HG03558 (cell line): Measurements from ENCODE around the gene AP1AR.
A peak's percentile ranks its signal among the peaks of the same experiment; 100 is the strongest.

Experiments used
- ATAC-seq: cut with Tn5 transposase; IDR thresholded peaks from one replicate; pipeline ENCODE4 v1.9.1; 2021; ENCODE audit warnings: moderate number of reproducible peaks; ENCODE audit not compliant: unreplicated experiment; ENCODE audit errors: extremely low read depth

The AP1AR gene

GRCh38 chr4:112219826-112220366 lies 11.7 kb upstream of the AP1AR start:
- no peak for ATAC-seq

DNA sequence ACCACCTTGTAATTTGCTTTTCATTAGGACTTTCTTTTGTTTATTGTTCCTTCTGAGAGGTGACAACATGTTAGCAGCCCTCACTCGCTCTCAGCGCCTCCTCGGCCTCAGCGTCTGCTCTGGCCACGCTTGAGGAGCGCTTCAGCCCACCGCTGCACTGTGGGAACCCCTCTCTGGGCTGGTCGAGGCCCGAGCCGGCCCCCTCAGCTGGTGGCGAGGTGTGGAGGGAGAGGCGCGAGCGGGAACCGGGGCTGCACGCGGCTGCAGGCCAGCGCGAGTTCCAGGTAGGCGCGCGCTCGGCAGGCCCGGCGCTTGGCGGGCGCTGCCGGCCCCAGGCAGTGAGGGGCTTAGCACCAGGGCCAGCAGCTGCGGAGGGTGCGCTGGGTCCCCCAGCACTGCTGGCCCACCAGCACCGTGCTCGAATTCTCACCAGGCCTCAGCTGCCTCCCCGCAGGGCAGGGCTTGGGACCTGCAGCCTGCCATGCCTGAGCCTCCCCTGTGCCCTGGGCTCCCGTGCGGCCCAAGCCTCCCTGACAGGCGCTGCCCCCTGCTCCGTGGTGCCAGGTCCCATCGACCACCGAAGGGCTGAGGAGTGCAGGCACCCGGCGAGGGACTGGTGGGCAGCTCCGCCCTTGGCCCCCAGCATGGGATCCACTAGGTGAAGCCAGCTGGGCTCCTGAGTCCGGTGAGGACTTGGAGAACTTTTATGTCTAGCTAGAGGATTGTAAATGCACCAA lies 9.2 kb upstream of the AP1AR start:
- ATAC-seq = no peak

DNA sequence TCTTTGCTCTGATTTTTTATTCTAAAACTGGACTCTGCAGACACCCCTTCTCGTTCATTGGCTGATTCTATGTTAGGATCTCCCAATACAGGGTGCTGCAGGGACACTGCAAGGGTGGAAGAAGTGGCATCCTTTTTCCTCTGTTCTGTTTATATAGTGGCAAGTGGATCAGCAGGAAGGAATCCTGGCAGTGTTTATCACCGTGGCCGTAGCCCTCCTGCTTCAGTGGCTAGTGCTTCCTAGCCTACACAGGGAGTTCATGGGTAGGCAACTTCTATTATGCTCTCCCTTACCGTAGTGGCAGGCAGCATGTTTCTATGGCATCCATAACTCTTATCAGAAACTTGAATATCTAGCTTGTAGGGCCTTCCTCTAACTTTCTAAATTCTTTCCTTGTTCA lies 6.4 kb upstream of the AP1AR start:
- no peak for ATAC-seq

DNA sequence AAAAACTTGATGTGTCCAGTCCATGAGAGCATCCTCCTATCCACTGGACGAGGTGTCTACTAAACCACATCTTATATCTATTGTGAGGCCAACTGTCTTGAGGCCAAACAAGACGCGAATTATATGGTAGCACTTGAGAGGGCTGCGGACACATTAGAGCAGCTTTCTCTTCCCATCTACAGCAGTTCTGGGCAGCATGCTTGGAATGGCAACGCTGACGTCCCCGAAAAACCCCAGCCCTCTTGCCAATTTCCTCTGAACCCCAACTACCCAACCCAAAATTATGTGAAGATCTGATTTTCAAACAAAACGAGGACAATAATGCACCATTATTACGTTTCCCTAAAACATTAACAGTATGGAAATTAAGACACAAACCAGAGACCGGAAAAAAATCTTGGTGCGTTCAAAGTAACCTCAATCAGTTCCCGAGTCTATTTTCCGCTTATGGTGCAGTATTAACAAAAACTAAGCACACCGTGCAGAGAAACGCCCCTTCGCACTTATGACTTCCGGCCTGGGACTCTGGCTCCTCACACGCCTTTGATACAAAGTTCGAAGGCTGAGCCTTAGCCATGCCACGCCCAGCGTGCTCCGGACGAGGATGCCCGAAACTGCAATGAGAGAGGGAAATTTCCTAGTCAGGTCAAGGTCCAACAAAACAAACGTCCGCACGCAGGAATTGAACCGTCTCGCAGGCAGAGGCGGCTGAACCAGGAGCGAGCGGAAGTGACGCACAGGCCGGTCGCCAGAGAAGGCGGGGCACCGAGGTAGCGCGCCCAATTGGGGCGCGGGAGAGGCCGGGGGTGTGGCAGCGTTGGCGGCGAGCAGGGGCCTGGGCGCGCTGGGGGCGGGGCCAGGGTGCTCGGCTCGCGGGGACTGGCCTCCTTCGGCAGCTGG lies 458 bp upstream of the AP1AR start:
- ATAC-seq = peak; percentile 75

DNA sequence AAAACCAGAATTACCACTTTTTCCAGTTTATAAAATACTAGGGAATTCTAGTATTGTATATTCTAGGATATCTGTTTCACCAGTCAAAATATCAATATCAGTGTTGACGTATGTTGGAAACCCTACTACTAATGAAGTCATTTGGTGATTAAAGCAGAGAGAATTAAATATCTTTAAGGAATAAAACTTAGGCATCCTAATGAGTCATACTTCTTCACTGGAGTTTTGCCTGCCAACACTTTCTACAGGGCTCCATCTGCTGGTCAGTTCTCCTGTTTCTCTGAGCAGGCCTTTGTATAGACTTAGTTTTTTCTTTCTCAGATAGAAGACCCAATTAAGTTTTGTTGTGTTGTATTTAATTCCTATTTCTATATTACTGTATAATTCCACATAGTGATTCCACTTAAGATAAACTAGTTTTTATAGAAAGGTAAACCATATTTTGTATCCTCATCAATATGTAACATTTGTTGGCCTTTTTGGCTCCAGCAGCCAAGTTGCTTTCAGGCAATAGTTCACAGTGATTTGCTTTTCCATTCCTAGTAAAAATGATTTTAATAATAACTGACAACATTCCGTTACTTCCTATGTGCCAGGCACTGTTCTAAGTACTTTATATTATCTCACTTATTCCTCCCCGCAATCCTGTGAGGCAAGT lies 3.5 kb downstream of the AP1AR start:
- ATAC-seq = no peak

DNA sequence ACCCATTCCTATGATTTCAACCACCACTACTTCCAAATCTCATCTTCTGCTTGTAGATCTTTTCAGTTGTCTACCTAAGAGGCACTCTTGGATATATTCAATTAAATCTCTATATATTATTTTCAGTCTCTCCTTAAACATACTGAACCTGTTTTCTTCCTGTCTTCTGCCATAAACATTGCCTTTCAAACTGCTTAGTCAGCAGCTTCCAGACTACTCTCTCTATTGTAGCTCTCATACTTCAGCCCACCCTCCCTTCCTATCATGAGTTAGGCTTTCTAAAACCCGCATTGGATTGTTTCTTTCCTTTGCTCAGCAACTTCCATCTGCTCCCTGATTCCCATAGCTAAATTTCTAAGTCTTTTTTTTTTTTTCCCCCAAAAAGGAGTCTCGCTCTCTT lies 4.5 kb downstream of the AP1AR start:
- no peak for ATAC-seq

- ATAC-seq = no peak
Observed at GRCh38 chr4:112238833-112239232, 7.2 kb downstream of the AP1AR start.

- no peak for ATAC-seq
Observed at GRCh38 chr4:112245383-112245782, 13.8 kb downstream of the AP1AR start.

DNA sequence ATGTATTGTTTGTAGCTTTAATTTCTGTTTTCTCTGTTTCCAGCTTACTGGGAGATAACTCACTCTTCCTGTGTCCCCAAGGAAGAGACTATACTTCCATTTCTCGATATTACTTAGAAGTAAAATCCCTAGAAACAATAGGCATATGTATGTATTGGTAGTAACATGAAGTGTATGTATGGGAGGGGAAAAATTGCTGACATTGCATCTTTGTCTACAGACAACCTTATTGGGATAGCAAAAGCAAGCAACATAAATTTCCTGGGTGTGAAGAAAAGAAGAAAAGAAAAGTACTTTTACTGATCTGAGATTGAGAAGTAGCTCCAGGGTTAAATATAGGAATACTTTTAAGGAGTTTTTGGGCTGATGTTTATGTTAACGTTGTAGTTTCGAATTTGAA lies 15.4 kb downstream of the AP1AR start:
- no peak for ATAC-seq

DNA sequence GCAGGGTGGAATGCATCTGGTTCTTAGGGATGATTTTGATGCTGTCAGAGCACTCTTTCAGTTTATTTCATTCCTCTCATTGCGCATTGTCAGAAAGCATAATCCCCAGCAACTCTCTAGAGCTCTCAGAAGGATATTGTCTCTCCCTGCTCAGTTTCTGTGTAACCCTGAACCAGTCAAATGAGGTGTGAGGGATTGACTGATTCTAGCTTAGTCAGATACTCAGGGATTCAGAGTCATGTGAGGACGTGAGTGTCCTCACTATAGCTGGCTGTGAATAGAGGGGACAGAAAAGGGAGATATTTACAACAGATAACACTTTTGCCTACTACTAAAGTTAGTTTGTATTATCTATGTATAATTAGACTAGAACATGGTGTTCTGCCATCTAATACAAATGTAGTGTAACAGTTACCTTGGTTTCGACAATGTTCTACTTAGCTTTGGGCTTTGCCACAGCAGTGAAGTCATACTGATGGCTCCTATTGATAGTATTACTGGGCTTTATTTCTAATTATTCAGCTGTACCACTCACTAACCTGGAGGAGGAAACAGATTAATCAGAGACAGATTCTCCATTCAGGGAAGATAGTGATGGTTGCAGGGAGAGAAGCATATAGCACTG lies 19.5 kb downstream of the AP1AR start:
- no peak for ATAC-seq

- no peak for ATAC-seq
Observed at GRCh38 chr4:112252234-112252633, 20.6 kb downstream of the AP1AR start.

- ATAC-seq = no peak
Observed at GRCh38 chr4:112253382-112254000, 21.9 kb downstream of the AP1AR start.

- no peak for ATAC-seq
Observed at GRCh38 chr4:112257098-112257497, 25.5 kb downstream of the AP1AR start.

DNA sequence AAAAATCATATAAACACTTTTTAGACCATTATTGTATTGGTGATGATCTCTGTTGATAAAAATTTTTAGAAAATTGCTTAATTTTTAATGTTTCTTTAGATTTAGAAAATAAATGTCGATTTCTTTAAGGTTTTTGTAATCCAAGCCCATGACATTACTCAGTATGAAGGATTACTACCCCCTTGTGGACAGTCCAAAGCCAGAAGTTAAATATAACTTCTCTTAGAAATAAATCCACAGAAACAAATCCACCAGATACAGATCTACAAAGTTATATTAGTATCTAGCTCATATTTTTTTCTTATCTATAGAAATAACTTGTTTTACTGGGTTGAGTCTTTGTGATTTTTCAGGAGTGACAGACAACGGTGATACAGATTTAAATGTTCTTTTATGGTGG lies 35.2 kb downstream of the AP1AR start:
- no peak for ATAC-seq

DNA sequence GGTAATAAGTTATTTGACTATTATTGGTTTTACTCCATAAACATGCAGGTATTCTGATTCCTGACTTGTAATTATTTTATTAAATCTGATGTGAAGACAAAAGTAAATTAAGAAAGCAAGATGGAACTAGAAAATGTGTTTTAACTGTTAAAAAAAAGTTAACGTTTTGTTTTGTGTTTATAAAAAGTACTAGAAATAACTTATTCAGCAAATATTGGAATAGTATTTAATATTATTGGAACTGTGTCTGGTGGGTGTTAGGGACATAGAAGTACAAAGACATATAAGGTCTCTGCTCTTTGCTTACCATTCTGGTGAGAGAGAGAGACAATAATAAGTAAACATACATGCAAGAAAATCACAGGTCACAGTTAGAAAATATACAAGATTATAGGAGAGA lies 38.5 kb downstream of the AP1AR start:
- ATAC-seq = no peak

DNA sequence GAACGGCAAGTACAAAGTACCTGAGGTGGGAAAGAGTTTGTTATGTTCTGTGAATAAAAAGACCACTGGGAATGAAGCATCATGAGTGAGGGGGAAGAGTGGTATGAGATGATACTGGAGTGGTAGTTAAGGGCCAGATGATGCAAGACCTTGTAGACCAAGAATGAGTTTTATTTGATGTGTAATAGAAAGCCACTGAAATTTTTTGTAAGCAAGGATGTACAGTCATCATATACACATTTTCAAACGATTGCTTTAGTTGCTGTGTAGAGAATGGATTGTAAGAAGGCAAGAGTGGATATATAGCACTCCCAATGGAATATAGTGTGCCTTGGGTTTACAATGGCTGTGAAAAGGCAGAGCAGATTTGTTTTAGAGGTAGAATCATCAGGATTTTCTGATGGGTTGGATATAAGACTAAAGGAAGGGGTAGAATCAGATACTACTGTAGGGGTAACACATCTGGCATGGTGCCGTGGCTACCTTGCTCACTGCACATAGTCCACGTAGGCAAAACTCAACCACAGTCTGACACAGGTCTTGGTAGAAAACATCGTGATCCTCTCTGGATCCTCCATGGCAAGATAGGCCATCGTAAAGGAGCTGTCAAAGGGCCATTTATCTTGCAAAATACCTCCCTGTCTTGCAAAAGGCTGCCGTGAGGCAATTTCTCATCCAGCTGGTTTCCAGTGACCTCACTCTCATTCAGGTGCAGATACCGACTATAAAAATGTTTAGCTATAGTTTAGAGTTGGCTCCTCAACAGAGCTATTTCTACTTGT lies 39.2 kb downstream of the AP1AR start:
- no peak for ATAC-seq

- ATAC-seq = no peak
Observed at GRCh38 chr4:112272292-112272691, 40.7 kb downstream of the AP1AR start.

DNA sequence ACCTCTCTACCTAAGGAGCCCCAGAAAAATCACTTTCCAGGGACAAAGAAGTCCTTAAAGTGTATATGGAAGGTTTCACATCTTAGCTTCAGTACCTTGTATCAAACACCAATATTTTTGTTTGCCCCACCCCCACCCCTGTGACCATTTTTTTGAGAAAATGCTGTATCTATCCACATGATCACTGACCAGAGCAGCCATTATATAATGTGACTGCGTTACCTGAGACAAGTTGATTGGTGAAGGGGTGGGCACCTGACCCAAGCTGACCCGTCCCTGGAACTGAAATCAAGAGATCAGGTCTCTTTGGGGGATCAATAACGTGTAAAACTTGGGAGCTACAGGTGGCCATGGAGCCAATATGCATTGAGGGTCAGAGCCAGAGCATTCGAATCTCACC lies 43.4 kb downstream of the AP1AR start:
- no peak for ATAC-seq

- ATAC-seq = no peak
Observed at GRCh38 chr4:112276113-112276512, 44.5 kb downstream of the AP1AR start.
